Muscle layer of colon (tissue), 2 donors: ENCODE measurements around the gene SLC12A8.

ENCODE experiments used
- H3K27ac ChIP-seq: one replicate; pipeline ENCODE4 v1.7.0; 2013; ENCODE audit warnings: low read depth, mild to moderate bottlenecking, low read length, moderate library complexity
- H3K27me3 ChIP-seq, 2 donors: one replicate each; pipeline ENCODE4 v1.7.0; 2013; ENCODE audit warnings: low read length in 2 of 2, mild to moderate bottlenecking in 2 of 2; ENCODE audit not compliant: insufficient read depth in 2 of 2, control insufficient read depth in 1 of 2
- H3K36me3 ChIP-seq: one replicate; pipeline ENCODE4 v1.7.0; 2013; ENCODE audit warnings: mild to moderate bottlenecking, low read length; ENCODE audit not compliant: insufficient read depth
- H3K4me1 ChIP-seq: one replicate; pipeline ENCODE4 v1.7.0; 2013; ENCODE audit warnings: mild to moderate bottlenecking, low read length; ENCODE audit not compliant: insufficient read depth
- H3K4me3 ChIP-seq, 2 donors: one replicate each; pipeline ENCODE4 v1.7.0; 2013; ENCODE audit warnings: low read length in 2 of 2, low read depth in 1 of 2, mild to moderate bottlenecking in 1 of 2, moderate library complexity in 1 of 2
- H3K9ac ChIP-seq: one replicate; pipeline ENCODE4 v1.7.0; 2013; ENCODE audit warnings: low read length
- H3K9me3 ChIP-seq: one replicate; pipeline ENCODE4 v1.7.0; 2013; ENCODE audit warnings: mild to moderate bottlenecking, low read length
- donor health status: abdominal sarcoma.
- donor health status: Adenocarcinoma of cecum.

The SLC12A8 gene

GRCh38 chr3:125129512-125129997 is 83.0 kb downstream of the SLC12A8 start:
- H3K9ac ChIP-seq: no peak overlapping the region
- H3K4me3 ChIP-seq: no peak overlapping the region
- peak overlapping the region; percentile 63 for H3K27ac ChIP-seq
- peaks cover 19% of the 10 kb centered on the region for H3K4me1 ChIP-seq
- H3K27me3 ChIP-seq: no peaks in the 10 kb centered on the region
- H3K36me3 ChIP-seq: no peaks in the 10 kb centered on the region
- no peaks in the 10 kb centered on the region for H3K9me3 ChIP-seq

- H3K9ac ChIP-seq: no peak overlapping the region
- no peaks in the 10 kb centered on the region for H3K9me3 ChIP-seq
- H3K36me3 ChIP-seq: no peaks in the 10 kb centered on the region
- peak overlapping the region; percentile 63 for H3K27ac ChIP-seq
- H3K27me3 ChIP-seq: no peaks in the 10 kb centered on the region
- no peak overlapping the region for H3K4me3 ChIP-seq
- peaks cover 19% of the 10 kb centered on the region for H3K4me1 ChIP-seq
Observed at GRCh38 chr3:125128861-125129501, 83.6 kb downstream of the SLC12A8 start.

- H3K27ac ChIP-seq: no peak overlapping the region
- H3K9me3 ChIP-seq: no peaks in the 10 kb centered on the region
- no peaks in the 10 kb centered on the region for H3K36me3 ChIP-seq
- H3K9ac ChIP-seq: no peak overlapping the region
- no peak overlapping the region for H3K4me3 ChIP-seq
- no peaks in the 10 kb centered on the region for H3K27me3 ChIP-seq
- peaks cover 19% of the 10 kb centered on the region for H3K4me1 ChIP-seq
Observed at GRCh38 chr3:125126323-125126722, 86.2 kb downstream of the SLC12A8 start.

- H3K36me3 ChIP-seq: no peaks in the 10 kb centered on the region
- H3K9ac ChIP-seq: no peak overlapping the region
- no peaks in the 10 kb centered on the region for H3K9me3 ChIP-seq
- H3K27me3 ChIP-seq: no peaks in the 10 kb centered on the region
- H3K4me3 ChIP-seq: no peak overlapping the region
- peaks cover 22% of the 10 kb centered on the region for H3K4me1 ChIP-seq
- H3K27ac ChIP-seq: no peak overlapping the region
Observed at GRCh38 chr3:125125821-125126245, 86.7 kb downstream of the SLC12A8 start.

- Histone ChIP-seq H3K9ac (no peak overlapping the region), H3K9me3 (no peaks in the 10 kb centered on the region), H3K4me1 (peaks cover 10% of the 10 kb centered on the region), H3K36me3 (no peaks in the 10 kb centered on the region), H3K27me3 (no peaks in the 10 kb centered on the region), H3K27ac (no peak overlapping the region), H3K4me3 (no peak overlapping the region)
Observed at GRCh38 chr3:125123451-125124305, 88.9 kb downstream of the SLC12A8 start.

GRCh38 chr3:125121246-125122010 is 91.1 kb downstream of the SLC12A8 start:
- no peak overlapping the region for H3K4me3 ChIP-seq
- H3K9me3 ChIP-seq: no peaks in the 10 kb centered on the region
- H3K9ac ChIP-seq: no peak overlapping the region
- H3K27ac ChIP-seq: no peak overlapping the region
- no peaks in the 10 kb centered on the region for H3K27me3 ChIP-seq
- H3K36me3 ChIP-seq: no peaks in the 10 kb centered on the region
- peaks cover 16% of the 10 kb centered on the region for H3K4me1 ChIP-seq

GRCh38 chr3:125120379-125121122 is 92.0 kb downstream of the SLC12A8 start:
- peak overlapping the region in 1 of 2 donors; percentile 23 for H3K4me3 ChIP-seq
- H3K36me3 ChIP-seq: no peaks in the 10 kb centered on the region
- no peak overlapping the region for H3K9ac ChIP-seq
- H3K4me1 ChIP-seq: peaks cover 23% of the 10 kb centered on the region
- no peak overlapping the region for H3K27ac ChIP-seq
- no peaks in the 10 kb centered on the region for H3K27me3 ChIP-seq
- no peaks in the 10 kb centered on the region for H3K9me3 ChIP-seq

- Histone ChIP-seq H3K4me3 (peak overlapping the region in 1 of 2 donors; percentile 23), H3K27ac (no peak overlapping the region)
Observed at GRCh38 chr3:125119752-125120378, 92.7 kb downstream of the SLC12A8 start.

GRCh38 chr3:125118600-125118999 is 93.9 kb downstream of the SLC12A8 start:
- H3K4me3 ChIP-seq: no peak overlapping the region
- no peak overlapping the region for H3K27ac ChIP-seq
- H3K4me1 ChIP-seq: peaks cover 23% of the 10 kb centered on the region

More at GRCh38 chr3:125119752-125120378, 92.7 kb downstream of the SLC12A8 start:
- Histone ChIP-seq H3K27me3 (no peaks in the 10 kb centered on the region), H3K36me3 (no peaks in the 10 kb centered on the region), H3K9me3 (no peaks in the 10 kb centered on the region), H3K4me1 (peaks cover 23% of the 10 kb centered on the region), H3K9ac (no peak overlapping the region)

GRCh38 chr3:125117631-125118191 is 94.8 kb downstream of the SLC12A8 start:
- no peaks in the 10 kb centered on the region for H3K27me3 ChIP-seq
- no peak overlapping the region for H3K27ac ChIP-seq
- peaks cover 23% of the 10 kb centered on the region for H3K4me1 ChIP-seq
- H3K4me3 ChIP-seq: no peak overlapping the region
- no peaks in the 10 kb centered on the region for H3K9me3 ChIP-seq
- H3K36me3 ChIP-seq: no peaks in the 10 kb centered on the region
- no peak overlapping the region for H3K9ac ChIP-seq

More at GRCh38 chr3:125118600-125118999, 93.9 kb downstream of the SLC12A8 start:
- no peak overlapping the region for H3K9ac ChIP-seq
- no peaks in the 10 kb centered on the region for H3K27me3 ChIP-seq
- H3K36me3 ChIP-seq: no peaks in the 10 kb centered on the region
- H3K9me3 ChIP-seq: no peaks in the 10 kb centered on the region
